GM21526 (cell line): ENCODE measurements around the gene MROH9.

Experiments
- ATAC-seq: cut with Tn5 transposase; IDR thresholded peaks from one replicate; pipeline ENCODE4 v1.9.1; 2021; ENCODE audit warnings: moderate library complexity; ENCODE audit not compliant: unreplicated experiment, low FRiP score

The MROH9 gene

GRCh38 chr1:171081314-171081753 is 146.0 kb downstream of the MROH9 start:
- no peak for ATAC-seq

- no peak for ATAC-seq
Observed at GRCh38 chr1:171081763-171082201, 146.4 kb downstream of the MROH9 start.

- no peak for ATAC-seq
Observed at GRCh38 chr1:171082606-171083005, 147.3 kb downstream of the MROH9 start.

GRCh38 chr1:171083222-171083621 is 147.9 kb downstream of the MROH9 start:
- no peak for ATAC-seq

GRCh38 chr1:171084091-171084490 is 148.8 kb downstream of the MROH9 start:
- ATAC-seq, result no peak

- ATAC-seq, result no peak
Observed at GRCh38 chr1:171084870-171085269, 149.5 kb downstream of the MROH9 start.

GRCh38 chr1:171087896-171088295 is 152.6 kb downstream of the MROH9 start:
- no peak for ATAC-seq

GRCh38 chr1:171090604-171091003 is 155.3 kb downstream of the MROH9 start, which contains the start of gene FMO3:
Gene FMO3, plus strand, starts transcription at chr1:171090905. Its CDS starts 1,754 bp downstream, at chr1:171092659.
- ATAC-seq, result no peak

- no peak for ATAC-seq
Observed at GRCh38 chr1:171103862-171104261, 168.5 kb downstream of the MROH9 start.

- no peak for ATAC-seq
Observed at GRCh38 chr1:171107262-171107940, 172.1 kb downstream of the MROH9 start.

GRCh38 chr1:171107969-171108368 is 172.6 kb downstream of the MROH9 start:
- ATAC-seq, result no peak

- no peak for ATAC-seq
Observed at GRCh38 chr1:171109966-171110365, 174.6 kb downstream of the MROH9 start.

- ATAC-seq, result no peak
Observed at GRCh38 chr1:171110621-171111326, 175.4 kb downstream of the MROH9 start.

- ATAC-seq, result no peak
Observed at GRCh38 chr1:171112119-171112518, 176.8 kb downstream of the MROH9 start.

- no peak for ATAC-seq
Observed at GRCh38 chr1:171113382-171113781, 178.0 kb downstream of the MROH9 start.
